ENCODE results near the gene USH1G.

The USH1G gene

GRCh38 chr17:74922172-74922571, 883 bp downstream of the USH1G start:
- H3K36me3 ChIP-seq: no peaks in the 10 kb centered on the region
- peaks cover 99% of the 10 kb centered on the region for H3K27me3 ChIP-seq
- H3K4me1 ChIP-seq (ENCODE audit: control insufficient read depth in 1 of 2, insufficient read depth in 1 of 2, low read depth in 1 of 2, low read length in 1 of 2): peaks cover 10 to 21% of the 10 kb centered on the region in 2 experiments
- H3K9me3 ChIP-seq: no peaks in the 10 kb centered on the region
- no peak for TF ChIP-seq CTCF (IDR thresholded peaks at IDR 0.05)
- H3K4me3 ChIP-seq (ENCODE audit: low read depth in 1 of 2, low read length in 1 of 2): no peak overlapping the region
- H3K27ac ChIP-seq: no peak overlapping the region

- Histone ChIP-seq H3K27me3 (peaks cover 98% of the 10 kb centered on the region), H3K9me3 (no peaks in the 10 kb centered on the region), H3K36me3 (no peaks in the 10 kb centered on the region), H3K4me3 (ENCODE audit: low read depth in 1 of 2, low read length in 1 of 2) (no peak overlapping the region), H3K27ac (no peak overlapping the region), H3K4me1 (ENCODE audit: control insufficient read depth in 1 of 2, insufficient read depth in 1 of 2, low read depth in 1 of 2, low read length in 1 of 2) (peaks cover 10 to 21% of the 10 kb centered on the region in 2 experiments)
- no peak for TF ChIP-seq CTCF (IDR thresholded peaks at IDR 0.05)
Observed at GRCh38 chr17:74921769-74922168, 1.3 kb downstream of the USH1G start.

- H3K4me1 ChIP-seq (ENCODE audit: control insufficient read depth in 1 of 2, insufficient read depth in 1 of 2, low read depth in 1 of 2, low read length in 1 of 2): peaks cover 10 to 21% of the 10 kb centered on the region in 2 experiments
- no peaks in the 10 kb centered on the region for H3K36me3 ChIP-seq
- H3K9me3 ChIP-seq: no peaks in the 10 kb centered on the region
- H3K27ac ChIP-seq: no peak overlapping the region
- no peak for TF ChIP-seq CTCF (IDR thresholded peaks at IDR 0.05)
- peaks cover 92% of the 10 kb centered on the region for H3K27me3 ChIP-seq
- H3K4me3 ChIP-seq (ENCODE audit: low read depth in 1 of 2, low read length in 1 of 2): no peak overlapping the region
Observed at GRCh38 chr17:74921026-74921681, 1.9 kb downstream of the USH1G start.

- H3K9me3 ChIP-seq: no peaks in the 10 kb centered on the region
- peaks cover 10 to 21% of the 10 kb centered on the region in 2 experiments for H3K4me1 ChIP-seq (ENCODE audit: control insufficient read depth in 1 of 2, insufficient read depth in 1 of 2, low read depth in 1 of 2, low read length in 1 of 2)
- no peak for TF ChIP-seq CTCF (IDR thresholded peaks at IDR 0.05)
- H3K27ac ChIP-seq: no peak overlapping the region
- H3K36me3 ChIP-seq: no peaks in the 10 kb centered on the region
- no peak overlapping the region for H3K4me3 ChIP-seq (ENCODE audit: low read depth in 1 of 2, low read length in 1 of 2)
- peaks cover 87% of the 10 kb centered on the region for H3K27me3 ChIP-seq
Observed at GRCh38 chr17:74920642-74921025, 2.4 kb downstream of the USH1G start.

GRCh38 chr17:74920306-74920620, 2.8 kb downstream of the USH1G start:
- H3K4me3 ChIP-seq (ENCODE audit: low read depth in 1 of 2, low read length in 1 of 2): no peak overlapping the region
- peaks cover 85% of the 10 kb centered on the region for H3K27me3 ChIP-seq
- no peak for TF ChIP-seq CTCF (IDR thresholded peaks at IDR 0.05)
- H3K4me1 ChIP-seq (ENCODE audit: control insufficient read depth in 1 of 2, insufficient read depth in 1 of 2, low read depth in 1 of 2, low read length in 1 of 2): peaks cover 10 to 21% of the 10 kb centered on the region in 2 experiments
- H3K9me3 ChIP-seq: no peaks in the 10 kb centered on the region
- H3K27ac ChIP-seq: no peak overlapping the region
- H3K36me3 ChIP-seq: no peaks in the 10 kb centered on the region
